NCI-H345 (cell line): ENCODE data around the gene FAM107B.

Experiments used
- DNase-seq: peaks from one replicate; lab custom pipeline; 2025; lab: John Stamatoyannopoulos, UW

The FAM107B gene

DNA sequence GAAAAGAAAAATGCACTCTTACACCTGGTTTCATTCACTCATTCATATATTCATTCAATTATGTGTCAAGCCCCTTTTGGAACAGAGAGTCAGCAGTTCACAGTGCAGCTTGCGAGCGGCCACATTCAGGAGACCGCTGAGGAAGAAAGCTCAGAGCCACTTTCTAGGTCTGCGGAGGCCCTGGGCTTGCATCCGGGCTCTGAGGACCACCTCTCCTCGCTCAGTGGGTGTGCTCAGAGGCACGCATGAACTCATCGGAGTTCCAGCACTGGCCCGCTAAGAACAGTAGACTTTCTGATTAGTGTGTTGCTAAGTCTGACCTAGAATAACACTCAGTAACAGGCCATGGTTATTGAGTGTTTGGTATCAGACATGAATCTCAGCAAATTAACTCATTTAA lies 1.8 kb upstream of the FAM107B start:
- DNase-seq: no peak

DNA sequence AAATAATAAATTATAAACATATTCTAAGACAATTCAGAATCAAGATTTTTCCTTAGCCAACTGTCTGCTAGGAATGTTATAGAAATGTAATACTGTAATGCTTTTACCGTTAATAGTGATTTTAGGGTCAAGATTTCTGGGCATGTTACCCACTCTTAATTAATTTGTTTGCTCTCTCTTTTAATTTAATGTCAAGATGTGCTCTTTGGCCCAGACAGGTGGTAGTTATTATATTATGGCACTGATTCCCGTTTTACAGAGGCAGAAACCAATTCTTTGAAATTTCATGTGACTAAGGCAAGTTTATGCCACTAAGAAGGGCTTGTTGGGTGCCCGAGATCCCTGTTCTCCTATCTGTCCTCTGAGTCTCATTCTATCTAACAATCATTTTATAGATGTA lies 959 bp upstream of the FAM107B start:
- no peak for DNase-seq

DNA sequence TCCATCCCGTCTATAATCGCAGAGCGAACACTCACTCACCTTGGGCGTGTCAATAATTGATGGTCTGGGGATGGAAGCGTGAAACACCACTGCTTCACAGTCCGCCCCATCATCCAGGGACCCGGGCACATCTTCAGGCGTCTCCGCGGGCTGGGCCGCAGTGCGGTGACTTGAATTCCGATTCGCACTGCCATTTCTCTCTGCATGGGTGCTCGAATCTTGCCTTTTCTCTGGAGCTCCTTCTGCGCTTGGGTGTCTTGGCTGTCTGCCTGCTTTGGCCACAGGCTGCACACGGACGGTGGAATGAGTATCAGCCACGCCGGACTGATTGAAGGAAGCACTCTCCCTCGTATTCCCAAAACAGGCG lies 500 bp downstream of the FAM107B start:
- no peak for DNase-seq

DNA sequence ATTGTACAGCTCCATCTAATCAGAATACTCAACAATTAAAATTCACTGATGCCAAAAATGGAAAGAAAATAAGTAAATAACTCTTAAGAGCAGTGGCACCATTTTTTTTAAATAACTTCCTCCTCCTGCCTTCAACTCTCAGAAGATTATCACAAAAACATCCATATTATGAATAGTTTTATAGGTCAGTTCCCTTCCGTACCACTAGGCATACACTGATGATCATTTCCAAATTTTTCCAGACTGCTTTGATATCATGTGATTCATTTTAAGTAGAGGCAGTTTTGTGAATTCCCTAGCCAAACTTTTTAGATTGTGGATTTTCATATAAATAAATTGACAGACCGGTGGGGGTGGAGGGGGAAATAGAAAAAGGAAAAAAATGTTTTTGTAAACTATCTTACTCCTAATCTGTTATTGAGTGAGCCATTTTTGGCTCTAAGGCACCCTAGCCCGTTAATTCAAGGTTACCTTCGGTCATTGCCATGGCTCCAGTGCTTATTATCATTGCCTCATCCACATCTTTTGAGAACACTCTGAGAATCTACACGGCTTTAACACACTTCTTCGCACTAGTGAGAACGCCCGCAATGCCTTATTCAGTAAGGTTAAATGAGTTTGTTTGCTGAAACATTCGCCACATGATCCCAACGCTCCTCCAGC lies 1.0 kb downstream of the FAM107B start:
- no peak for DNase-seq

DNA sequence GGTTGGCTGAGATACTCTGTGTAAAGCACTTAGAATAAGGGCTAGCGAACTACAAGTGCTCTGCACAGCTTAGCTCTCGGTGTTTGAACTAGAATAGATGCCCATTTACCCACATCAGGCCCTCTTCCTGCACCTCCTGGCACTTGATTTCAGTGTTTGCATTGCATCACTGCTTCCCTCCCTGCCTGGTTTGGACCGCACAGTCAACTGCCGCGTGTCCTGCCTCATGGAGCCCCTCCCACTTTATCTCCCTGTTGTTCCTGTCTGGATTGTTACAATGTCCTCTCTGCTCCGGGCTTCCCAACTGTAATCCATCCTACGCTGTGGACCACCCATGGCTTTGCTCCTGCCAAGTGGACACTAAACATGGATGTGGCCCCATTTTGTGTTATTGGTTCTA lies 2.3 kb downstream of the FAM107B start:
- DNase-seq: no peak

DNA sequence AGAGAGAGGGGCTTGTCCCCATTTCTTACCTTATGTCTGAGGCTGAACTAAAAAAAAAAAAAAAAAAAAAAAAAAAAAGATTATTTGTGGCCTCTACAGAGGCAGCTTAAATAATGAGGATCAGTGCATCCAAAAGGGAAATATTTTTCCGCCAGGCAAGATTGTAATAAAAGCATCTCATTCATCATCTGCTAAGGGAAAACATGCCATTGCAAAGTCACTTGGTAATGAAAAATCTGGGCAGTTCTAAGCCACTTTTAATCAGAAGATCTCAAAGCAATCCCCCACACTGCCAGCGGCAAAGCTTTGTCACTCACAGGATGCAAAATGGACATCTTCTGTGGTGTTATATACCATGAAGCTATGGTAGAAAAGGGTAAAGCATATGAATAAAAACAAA lies 3.8 kb downstream of the FAM107B start:
- no peak for DNase-seq

DNA sequence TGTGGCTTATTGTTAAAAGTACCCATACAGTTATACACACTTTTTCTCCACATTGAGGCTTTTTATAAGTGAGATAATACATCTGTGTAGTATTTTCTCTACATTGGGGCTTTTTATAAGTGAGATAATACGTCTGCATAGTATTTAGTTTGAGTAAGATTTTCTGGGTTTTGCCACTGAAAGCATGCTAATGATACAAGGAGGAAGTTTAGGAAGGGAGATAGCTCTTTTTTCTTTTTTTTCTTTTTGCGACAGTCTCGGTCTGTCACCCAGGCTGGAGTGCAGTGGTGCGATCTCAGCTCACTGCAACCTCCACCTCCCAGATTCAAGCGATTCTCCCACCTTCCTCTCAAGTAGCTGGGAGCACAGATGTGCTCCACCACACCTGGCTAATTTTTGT lies 13.3 kb downstream of the FAM107B start:
- no peak for DNase-seq

DNA sequence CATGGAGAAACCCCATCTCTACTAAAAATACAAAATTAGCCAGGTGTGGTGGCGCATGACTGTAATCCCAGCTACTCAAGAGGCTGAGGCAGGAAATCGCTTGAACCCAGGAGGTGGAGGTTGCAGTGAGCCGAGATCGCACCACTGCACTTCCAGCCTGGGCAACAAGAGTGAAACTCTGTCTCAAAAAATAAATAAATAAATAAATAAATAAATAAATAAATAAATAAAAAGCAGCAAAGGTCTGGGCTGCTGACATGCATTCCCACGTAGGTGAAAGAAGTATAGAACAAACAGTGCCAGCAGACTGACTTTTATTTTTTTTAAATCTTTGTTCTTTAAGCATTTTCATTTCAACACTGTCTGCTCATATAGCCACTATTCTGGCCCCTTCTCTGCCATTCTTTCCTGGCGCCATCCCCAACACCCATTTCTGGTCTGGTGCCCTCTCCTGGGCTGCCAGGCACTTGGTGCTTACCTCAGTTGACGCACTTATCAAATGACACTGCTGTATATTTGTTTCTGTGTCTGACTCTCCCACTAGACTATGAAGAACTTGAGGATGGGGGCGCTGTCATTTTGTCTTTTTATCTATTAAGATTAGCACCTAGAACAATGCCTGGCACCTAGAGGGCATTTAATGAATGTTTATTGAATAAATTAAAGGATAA lies 15.6 kb downstream of the FAM107B start:
- DNase-seq: no peak

DNA sequence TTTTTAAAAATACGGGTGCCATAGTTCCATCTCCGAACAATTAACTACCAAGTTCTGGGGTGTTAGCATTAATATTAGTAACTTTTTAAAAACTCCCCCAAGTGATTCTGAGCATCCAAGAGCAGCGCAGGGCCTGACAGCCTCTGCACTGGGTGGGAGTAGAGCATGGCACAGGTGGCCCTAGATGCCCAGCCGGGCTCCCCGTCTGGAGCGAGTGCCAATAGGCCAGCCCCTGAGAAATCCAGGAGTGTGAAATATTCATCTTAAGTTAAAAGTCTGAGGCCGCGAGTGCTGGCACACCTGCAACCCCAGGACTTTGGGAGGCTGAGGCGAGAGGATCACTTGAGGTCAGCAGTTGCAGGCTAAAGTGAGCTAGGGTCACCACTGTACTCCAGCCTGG lies 16.2 kb downstream of the FAM107B start:
- DNase-seq: no peak

DNA sequence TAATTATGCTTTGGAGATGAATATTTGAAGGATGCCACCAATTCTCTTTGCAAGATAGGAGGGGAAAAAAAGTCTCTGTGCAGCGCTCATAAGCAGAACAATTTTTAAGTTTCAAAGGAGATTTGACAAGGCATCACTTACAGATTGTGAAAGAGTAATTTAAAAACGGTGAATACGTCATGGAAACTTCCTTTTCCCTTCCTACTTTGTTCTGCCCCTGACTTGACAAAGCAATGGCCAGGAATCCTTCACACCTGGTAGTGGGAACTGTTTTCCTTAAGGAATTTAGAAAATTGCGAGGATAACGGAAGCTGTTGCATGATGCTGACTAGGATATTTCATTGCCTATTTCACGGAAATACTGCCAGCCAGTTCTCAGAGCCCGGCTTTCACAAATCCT lies 16.7 kb downstream of the FAM107B start:
- DNase-seq: no peak

DNA sequence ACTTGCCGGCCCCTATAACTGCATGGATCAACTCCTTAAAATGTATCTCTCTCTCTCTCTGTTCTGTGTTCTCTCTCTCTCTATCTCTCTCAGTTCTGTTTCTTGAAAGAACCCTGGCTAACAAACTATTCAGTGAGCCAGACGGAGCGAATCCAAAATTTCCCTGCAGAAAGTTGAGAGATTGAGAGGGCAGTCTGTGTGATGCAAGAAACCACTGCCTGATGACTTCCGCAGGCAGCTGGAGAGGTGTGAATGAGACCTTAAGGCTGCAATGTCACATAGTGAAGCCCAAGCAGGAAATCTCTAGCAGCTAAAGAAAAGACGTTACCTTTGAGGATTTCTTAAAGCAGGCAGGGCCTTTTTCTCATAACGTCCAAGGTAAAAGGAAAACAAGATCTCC lies 17.3 kb downstream of the FAM107B start:
- no peak for DNase-seq

DNA sequence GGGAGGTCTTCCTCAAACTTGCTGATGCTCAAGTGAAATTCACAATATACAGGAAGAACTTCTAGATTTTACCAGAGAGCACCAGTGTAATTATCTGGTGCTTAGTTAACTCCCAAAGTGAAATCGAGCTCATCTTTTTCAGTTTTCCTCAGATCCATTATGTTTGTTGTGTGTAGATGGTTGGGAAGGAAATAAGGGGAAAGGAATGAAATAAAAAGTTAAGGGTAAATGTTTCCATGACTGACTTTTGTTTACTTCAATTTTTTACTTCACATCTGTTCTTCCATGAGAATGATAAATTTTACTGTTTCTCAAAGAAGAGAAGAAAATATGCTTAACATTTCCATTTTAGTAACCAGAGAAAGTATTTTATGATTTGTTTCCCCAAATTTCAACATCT lies 21.3 kb downstream of the FAM107B start:
- DNase-seq: no peak

DNA sequence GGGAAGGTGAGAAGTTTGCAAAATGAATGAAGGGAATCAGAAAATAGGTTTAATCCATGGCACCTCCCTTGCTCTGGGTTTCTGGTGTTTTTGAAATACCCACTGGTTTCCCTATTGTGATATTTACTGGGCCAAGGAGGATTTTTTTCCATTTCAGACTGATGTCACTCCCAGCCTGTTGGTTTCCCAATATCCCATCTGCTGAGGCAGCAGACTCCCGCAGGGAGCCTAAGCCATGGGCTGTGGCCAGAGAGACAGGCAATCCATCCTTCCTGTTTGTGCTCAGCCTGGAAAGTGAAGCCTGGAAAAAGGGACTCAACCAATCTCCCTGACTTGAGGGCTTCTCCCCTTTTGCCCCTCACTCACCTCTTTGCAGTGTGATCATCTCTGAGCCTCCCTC lies 22.8 kb downstream of the FAM107B start:
- no peak for DNase-seq

DNA sequence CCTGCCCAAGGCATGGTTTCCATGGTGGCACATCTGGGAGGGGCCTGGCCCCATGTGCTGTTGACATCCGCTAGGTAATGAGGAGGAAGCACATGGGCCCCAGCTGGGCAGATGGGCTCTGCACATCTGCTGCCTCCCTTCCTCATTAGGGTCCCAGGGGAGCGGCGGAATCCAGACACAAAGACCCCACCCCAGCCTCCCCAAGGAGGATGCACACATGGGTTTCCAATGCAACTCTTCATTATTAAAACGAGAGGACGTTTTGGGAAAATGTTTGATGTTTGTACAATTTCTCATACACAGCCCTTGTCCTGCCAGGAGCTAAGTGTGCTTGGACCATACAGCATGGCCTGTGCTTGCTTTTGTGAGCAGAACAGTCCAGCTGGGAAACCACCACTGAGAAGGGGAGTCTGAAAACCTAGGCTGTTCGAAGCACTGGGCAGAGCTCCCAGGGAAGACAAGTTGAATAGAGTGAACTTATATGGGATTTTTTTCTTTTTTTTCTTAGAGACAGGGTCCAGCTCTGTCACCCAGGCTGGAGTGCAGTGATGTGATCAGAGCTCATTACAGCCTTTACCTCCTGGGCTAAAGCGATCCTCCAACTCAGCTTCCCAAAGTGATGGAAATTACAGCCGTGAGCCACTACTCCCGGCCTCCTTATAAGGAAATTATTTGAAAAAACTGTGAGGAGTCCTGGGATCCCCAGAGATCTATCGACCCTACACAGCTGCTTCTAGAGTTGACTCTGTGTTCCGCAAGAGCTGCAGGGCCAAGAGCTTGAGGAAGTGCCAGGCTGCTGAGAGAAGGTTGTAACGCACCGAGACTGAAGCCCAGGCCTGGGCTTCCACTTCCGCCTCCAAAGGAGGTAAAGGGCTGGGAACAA lies 23.4 kb downstream of the FAM107B start:
- no peak for DNase-seq

DNA sequence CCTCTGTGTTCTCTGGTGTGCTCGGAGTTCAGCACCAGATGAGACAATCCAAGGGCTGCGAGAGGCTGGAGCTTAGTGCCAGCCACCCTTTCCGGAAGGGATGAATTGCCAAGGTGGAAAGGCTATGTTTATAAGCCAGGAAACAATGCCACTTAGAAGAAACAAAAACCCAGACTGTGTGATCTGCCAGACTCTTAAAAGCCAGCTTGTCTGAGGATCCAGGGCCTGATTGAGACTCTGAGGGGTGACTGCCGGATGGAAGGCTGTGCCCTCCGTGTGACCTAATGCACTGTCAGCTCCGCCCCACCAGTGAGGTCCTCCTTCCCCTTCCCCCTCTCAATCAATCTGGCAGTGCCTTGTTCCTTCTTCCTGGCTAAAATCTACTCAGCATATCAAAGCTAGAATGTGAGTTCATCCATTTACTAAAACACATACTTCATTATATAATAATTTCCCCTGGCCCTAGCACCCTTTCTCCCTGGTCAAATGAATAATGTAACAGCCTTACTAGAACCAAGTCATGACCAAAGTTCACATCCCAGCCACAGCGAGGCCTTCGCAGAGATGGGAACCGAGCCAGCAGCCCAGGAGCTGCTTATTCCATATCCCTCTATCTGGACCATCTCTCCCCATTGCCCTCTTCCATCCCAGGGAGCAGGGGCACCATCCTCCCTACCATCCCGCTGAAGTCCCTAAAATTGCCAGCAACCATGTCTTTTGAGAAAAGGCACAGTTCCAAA lies 25.5 kb downstream of the FAM107B start:
- no peak for DNase-seq

DNA sequence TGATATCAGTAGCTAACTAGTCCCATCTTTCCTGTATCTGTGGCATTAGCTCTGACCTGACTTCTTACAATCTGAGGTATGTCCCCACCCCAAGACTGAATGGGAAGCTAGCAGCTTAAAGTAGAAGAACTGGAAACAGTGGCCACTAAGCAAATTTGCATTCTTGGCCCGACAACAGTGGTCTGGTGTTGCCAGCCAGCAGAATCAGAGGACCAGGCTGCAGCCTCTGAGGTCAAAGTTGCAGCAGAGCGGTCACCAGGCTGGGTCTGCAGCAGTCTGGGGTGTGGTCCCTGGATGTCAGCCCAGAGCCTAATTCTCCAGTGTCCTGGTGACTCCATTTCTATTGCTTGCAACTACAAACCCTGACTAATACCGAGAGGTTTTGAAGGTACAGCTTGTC lies 26.3 kb downstream of the FAM107B start:
- no peak for DNase-seq

DNA sequence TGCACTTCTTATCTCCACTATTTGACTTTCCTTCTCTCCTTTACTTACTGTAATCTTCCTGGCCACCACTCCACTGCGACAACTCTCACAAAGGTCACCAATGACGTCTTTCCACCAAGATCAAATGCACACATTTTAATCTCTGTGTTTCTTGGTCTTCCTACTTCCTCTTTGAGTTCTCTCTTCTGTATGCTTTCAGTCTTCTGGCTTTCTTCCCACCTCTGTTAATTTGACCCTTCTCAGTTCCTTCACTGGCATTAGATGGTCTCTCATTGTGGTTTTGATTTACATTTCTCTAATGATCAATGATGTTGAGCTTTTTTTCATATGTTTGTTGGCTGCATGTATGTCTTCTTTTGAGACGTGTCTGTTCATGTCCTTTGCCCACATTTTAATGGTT lies 31.9 kb downstream of the FAM107B start:
- no peak for DNase-seq

DNA sequence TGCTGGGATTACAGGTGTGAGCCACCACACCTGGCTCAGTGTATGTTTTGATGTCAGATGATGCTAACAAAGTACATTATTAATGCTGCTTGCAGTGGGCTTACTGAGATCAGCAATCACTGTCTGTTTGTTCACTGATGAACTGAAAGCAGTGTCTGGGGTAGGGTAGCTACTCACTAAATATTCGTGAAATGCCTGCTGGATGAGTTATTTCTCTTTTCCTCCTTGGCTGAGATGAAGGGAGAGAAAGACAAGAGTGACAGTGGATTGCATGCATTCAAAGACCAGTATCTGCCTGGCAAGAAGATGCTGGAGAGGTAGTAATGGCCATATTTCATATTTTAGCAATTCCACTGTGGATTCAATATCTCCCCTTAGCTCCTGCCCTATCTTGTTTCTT lies 32.3 kb downstream of the FAM107B start:
- no peak for DNase-seq

DNA sequence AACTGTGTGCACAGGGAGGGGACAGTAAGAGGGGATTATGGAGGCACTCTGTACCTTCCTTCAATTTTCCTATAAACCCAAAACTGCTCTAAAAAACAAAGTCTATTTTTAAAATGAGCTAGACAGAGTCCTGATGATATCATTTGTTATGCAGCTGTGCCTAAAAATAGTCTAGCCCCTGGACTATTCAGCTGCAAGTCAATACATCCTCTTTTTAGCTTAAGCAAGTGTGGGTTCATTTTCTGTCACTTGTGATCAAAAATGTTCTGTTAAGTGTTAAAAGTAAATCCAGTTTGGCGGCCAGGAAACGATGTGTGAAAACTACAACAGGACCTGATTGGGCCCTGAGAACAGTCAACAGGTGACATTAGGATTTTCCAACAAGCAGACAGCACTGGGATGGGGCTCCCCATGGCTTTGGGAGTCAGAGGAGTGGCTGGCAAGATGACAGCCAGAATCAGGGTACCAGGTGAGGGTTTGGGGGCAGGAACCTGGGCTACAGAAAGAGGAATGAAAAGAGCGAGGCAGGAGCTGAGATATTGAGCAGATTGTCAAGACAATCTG lies 33.9 kb downstream of the FAM107B start:
- no peak for DNase-seq

DNA sequence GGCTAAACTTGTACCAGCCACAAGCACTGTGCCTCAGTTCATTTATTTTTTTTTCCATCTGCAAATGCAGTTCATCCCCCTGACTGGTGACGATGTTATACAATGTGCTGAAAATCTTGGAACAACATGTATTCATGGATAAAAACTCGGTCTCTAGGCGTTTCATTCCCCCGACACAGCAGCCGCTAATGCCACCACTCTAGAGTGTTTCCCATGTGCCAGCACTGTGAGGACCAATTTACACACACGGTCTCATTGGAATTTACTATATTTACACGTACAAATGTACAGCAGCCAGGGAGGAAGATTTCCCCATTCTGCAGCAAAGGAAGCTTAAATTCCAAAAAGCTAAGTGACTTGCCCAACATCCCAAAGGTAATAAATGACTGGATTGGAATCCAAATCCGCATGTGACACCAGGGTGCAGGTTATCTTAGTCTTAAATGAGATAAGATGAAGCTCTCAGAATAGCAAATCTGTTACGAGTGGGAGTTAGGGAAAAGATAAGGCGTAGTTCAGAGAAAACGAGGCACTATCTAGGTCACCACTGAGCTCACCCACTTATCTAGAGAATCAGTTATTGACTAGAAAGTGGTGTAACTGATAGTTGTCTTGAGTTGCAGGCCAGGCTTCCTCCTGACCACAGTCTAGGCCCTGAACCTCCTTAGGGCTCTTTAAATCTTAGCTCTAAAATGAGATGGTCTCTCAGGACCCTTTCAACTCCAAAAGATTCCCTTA lies 36.7 kb downstream of the FAM107B start:
- no peak for DNase-seq

DNA sequence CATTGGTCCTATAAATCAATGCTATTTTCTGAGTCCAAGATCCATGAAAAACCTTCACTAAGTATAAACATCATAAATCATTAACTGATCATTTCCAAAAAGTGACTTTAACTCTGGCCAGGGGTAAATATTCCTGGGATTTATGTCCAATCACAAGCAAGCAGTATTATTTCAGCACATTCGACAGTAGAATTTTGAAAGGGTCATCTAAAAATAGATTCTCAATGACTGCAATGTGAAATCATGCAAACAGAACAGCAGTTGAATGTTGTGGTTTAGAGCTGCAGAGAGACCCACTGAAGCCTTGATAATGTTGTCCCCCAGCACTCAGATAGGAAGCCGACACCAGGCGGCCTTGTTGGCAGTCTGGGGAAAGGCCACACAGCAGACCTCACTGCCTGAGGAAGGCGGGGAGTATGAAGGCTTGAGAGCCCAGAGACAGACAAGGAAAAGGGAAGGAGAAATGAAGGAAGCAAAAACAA lies 38.1 kb downstream of the FAM107B start:
- no peak for DNase-seq
